Activated T-cell treated with anti-CD3 and anti-CD28 coated beads, Interleukin-2, amount 50 U/mL, for 4 hours (primary cell): Measurements from ENCODE around the gene ACSM5. TPM values are rescaled to one million over a fixed set of nuclear protein-coding genes. Genes with fewer than 3 reads are reported as not detected.

Experiments
- ATAC-seq, 2 donors: fragments of 200-7000 bp; cut with Tn5 transposase; one replicate each; pipeline ENCODE4 v1.10.0; 2021
- DNase-seq: peaks from one replicate; pipeline ENCODE4 v3.0.0-alpha.2; 2020
- H3K27me3 Mint-ChIP-seq: one replicate; pipeline ENCODE4 v1.8.0; 2021; ENCODE audit warnings: low read depth, mixed read lengths
- H3K36me3 Mint-ChIP-seq: one replicate; pipeline ENCODE4 v1.8.0; 2022; ENCODE audit warnings: mixed read lengths; ENCODE audit not compliant: insufficient read depth
- H3K4me1 Mint-ChIP-seq: one replicate; pipeline ENCODE4 v1.8.0; 2021; ENCODE audit warnings: low read depth, mixed read lengths
- H3K4me3 Mint-ChIP-seq: one replicate; pipeline ENCODE4 v1.8.0; 2021; ENCODE audit warnings: mild to moderate bottlenecking, moderate library complexity, mixed read lengths
- H3K9me3 Mint-ChIP-seq: one replicate; pipeline ENCODE4 v1.8.0; 2021; ENCODE audit warnings: mixed read lengths
- total RNA-seq, 3 donors: library from RNA; stranded (reverse); gene quantifications; one replicate each; pipeline ENCODE4 v1.2.1, GENCODE V29; 2021

ACSM5 gene, protein sequence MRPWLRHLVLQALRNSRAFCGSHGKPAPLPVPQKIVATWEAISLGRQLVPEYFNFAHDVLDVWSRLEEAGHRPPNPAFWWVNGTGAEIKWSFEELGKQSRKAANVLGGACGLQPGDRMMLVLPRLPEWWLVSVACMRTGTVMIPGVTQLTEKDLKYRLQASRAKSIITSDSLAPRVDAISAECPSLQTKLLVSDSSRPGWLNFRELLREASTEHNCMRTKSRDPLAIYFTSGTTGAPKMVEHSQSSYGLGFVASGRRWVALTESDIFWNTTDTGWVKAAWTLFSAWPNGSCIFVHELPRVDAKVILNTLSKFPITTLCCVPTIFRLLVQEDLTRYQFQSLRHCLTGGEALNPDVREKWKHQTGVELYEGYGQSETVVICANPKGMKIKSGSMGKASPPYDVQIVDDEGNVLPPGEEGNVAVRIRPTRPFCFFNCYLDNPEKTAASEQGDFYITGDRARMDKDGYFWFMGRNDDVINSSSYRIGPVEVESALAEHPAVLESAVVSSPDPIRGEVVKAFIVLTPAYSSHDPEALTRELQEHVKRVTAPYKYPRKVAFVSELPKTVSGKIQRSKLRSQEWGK
- not detected for total RNA-seq

DNA sequence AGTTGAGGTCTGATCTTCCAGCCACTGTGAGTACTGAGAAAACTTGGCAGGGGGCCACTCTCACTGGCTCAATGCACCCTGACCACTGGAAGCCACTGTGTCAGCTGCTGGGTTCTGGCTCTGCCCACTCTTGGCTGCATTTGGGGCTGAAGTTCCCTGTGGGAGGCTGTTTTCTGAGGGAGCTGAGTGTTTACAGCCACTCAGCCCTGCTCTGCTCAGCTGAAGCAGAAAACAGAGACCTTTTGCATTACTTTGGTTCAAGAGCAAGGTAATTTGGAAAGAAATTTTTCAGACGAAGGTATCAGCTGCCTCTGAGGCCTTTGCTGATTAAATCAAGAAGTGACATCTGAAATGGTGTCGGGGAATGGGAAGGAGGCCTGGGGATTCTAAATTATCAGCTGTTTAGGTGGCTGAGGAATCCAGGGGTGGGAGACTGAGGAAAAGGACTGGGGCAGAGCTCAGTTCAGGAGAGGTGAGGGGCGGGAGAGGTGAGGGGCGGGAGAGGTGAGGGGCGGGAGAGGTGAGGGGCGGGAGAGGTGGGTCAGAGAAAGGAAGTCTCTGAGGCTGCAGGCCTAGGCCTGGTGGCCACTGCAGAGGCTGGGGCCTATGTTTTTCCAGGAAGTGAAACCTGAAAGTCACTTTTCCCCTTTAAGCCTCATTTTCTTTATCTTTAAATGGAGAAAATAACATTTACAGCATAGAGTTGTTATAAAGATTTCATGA is at the start of gene ACSM5:
ACSM5 (plus strand) TSS at position 137 of the 723 bp plus-strand sequence. CDS start 1,951 bp downstream, outside the sequence.
- DNase-seq = no peak
- Mint-ChIP-seq H3K36me3 (no peaks in the 10 kb centered on the region), H3K4me3 (no peak within 1 kb of the TSS), H3K9me3 (no peaks in the 10 kb centered on the region), H3K27me3 (peaks cover 10% of the 10 kb centered on the region), H3K4me1 (no peaks in the 10 kb centered on the region)
- no peak for ATAC-seq

DNA sequence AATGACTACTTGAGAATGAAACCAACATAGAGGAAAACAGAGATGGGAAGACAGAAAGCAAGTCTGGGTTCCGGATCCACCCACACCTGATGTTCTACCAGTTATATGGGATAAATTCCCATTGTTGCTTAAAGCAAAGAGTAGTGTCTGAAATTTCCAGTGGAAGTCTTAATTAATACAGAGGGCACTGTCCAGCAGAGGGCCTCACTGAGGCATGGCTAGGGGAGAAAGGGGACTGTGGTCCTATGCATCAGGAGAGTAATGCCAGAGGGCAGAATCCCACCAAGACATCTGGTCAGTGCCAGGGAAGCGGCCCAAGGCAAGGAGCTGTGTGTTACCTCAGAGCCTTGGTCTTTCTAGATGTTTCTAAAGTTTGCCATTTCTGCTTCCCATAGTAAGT is 49.3 kb upstream of the ACSM5 start:
- ATAC-seq (no peak), DNase-seq (no peak)
- H3K4me3 Mint-ChIP-seq = no peak overlapping the region
- no peaks in the 10 kb centered on the region for H3K9me3 Mint-ChIP-seq
- no peaks in the 10 kb centered on the region for H3K36me3 Mint-ChIP-seq
- peaks cover 17% of the 10 kb centered on the region for H3K27me3 Mint-ChIP-seq
- H3K4me1 Mint-ChIP-seq = no peaks in the 10 kb centered on the region

DNA sequence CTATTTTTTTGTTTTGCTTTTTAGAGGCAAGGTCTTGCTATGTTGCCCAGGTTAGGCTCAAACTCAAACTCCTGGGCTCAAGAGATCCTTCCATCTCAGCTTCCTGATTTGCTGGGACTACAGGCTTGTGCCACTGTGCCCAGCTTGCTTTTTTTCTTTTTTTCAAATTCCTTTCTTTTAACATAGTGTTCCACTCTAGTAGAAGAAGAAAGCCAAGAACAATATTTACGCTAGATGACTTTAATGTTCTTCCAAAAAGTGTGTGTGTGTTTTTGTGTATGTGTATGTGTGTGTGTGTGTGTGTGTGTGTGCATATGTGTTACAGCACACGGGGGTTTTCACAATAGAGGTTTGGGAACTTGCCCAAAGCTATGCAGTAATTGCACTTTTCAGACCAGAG is 46.1 kb upstream of the ACSM5 start:
- H3K4me3 Mint-ChIP-seq = no peak overlapping the region
- no peak for ATAC-seq
- no peak for DNase-seq
- no peaks in the 10 kb centered on the region for H3K36me3 Mint-ChIP-seq
- H3K27me3 Mint-ChIP-seq = peaks cover 11% of the 10 kb centered on the region
- H3K4me1 Mint-ChIP-seq = no peaks in the 10 kb centered on the region
- no peaks in the 10 kb centered on the region for H3K9me3 Mint-ChIP-seq

DNA sequence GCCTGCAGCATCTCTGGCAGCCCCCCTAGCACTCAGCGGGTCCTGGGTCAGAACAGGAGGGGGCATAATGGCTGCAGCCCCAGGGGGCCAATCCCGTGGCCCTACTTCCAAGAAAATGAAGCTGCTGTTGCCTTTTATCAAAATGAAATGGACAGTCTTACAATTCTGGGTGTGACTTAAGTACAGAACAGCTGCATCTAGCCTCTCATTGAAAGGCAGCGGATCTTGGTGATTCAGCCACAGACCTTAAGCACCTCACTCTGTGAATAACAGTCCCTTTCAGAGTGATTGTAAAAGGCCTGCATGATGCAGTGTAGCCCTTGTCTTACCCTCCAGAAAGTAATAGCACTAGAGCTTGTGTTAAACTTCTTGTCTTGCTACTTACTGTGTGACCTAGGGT is 45.3 kb upstream of the ACSM5 start:
- no peak for DNase-seq
- Mint-ChIP-seq H3K4me3 (no peak overlapping the region), H3K4me1 (no peaks in the 10 kb centered on the region), H3K9me3 (no peaks in the 10 kb centered on the region), H3K36me3 (no peaks in the 10 kb centered on the region), H3K27me3 (peaks cover 11% of the 10 kb centered on the region)
- ATAC-seq = no peak

DNA sequence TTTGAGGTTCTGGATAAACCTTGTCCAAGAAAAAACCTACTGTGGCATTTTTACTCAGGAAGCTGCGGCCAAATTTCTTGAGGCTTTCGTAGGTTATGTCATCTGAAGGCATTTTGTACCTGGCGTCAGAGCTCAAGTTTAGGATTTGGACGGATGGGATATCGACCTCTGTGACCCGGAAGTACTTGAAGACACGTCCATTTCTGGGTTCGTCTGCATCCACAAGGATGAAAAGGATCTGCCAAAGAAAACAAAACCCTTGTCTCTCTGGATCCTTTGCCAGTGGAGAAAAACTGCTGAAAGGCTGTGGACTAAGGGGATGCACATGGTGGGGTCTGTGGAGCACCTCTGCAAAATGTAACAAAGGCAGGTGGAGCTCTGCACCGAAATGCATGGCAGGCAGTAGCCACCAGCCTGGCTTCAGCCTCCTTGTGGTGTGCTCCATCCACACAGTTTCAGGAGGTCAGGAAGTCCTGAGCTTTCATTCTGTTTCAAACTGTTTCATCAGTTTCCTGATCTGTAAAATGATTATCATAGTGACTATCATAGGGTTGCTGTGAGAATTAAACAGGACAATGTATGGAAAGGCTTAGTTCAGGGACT is 39.8 kb upstream of the ACSM5 start:
- no peaks in the 10 kb centered on the region for H3K4me1 Mint-ChIP-seq
- H3K4me3 Mint-ChIP-seq = no peak overlapping the region
- ATAC-seq (no peak), DNase-seq (no peak)
- no peaks in the 10 kb centered on the region for H3K36me3 Mint-ChIP-seq
- peaks cover 10% of the 10 kb centered on the region for H3K27me3 Mint-ChIP-seq
- no peaks in the 10 kb centered on the region for H3K9me3 Mint-ChIP-seq

DNA sequence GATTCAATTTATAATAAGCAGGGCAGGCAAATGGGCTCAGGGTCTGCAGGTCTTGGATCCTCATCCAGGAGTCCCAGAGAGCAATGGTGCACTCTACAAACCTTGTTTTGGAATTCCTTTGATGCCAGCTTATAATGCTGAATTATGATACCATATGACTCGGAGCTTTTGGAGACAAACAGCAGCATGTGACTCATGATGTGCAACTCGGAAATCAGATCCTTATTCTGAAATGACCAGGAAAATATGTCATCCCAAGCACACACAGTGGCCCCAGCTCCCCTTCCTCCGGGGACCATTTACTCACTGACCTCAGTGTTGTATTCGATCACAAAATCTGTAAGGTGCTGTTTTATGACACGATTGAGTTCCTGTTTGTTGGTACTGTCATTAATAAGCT is 36.6 kb upstream of the ACSM5 start:
- Mint-ChIP-seq H3K27me3 (peaks cover 11% of the 10 kb centered on the region), H3K4me3 (no peak overlapping the region), H3K36me3 (no peaks in the 10 kb centered on the region), H3K9me3 (no peaks in the 10 kb centered on the region), H3K4me1 (no peaks in the 10 kb centered on the region)
- DNase-seq (no peak), ATAC-seq (no peak)

DNA sequence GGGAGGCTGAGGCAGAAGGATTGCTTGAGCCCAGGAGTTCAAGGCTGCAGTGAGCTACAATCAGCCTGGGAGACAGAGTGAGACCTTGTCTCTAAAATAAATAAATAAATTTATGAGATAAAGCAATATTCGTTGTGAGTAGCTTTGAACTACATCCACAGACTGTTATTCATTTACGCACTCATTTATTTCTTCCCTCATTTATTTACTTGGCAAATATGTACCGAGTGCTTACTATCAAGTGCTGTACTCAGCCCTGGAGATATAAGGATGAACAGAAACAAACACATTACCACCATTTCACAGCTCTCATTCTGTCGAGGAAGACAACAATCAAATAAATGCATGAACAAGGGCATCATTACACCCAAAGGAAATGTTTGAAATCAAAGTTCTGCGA is 32.2 kb upstream of the ACSM5 start:
- no peaks in the 10 kb centered on the region for H3K36me3 Mint-ChIP-seq
- no peaks in the 10 kb centered on the region for H3K4me1 Mint-ChIP-seq
- peaks cover 7% of the 10 kb centered on the region for H3K27me3 Mint-ChIP-seq
- DNase-seq (no peak), ATAC-seq (no peak)
- H3K4me3 Mint-ChIP-seq = no peak overlapping the region
- no peaks in the 10 kb centered on the region for H3K9me3 Mint-ChIP-seq

DNA sequence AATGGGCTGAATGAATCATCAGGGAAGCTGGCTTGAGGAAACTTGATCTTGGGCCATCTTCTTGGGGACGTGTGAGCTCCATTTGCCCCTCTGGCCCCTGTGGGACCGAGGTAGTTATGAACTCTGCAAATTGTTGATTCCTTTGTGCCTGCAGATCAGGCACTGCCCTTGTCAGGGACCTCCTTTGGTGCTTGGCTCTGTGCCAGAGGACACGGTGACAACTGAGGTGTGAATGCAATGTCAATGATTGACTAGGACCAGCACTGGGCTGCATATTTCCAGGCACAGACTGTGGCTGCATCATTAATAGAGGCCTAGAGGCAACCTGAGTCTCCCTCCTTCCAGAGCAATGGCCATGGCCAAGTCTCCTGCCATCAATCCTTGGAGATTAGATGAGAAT is 28.6 kb upstream of the ACSM5 start:
- ATAC-seq (no peak), DNase-seq (no peak)
- no peaks in the 10 kb centered on the region for H3K9me3 Mint-ChIP-seq

DNA sequence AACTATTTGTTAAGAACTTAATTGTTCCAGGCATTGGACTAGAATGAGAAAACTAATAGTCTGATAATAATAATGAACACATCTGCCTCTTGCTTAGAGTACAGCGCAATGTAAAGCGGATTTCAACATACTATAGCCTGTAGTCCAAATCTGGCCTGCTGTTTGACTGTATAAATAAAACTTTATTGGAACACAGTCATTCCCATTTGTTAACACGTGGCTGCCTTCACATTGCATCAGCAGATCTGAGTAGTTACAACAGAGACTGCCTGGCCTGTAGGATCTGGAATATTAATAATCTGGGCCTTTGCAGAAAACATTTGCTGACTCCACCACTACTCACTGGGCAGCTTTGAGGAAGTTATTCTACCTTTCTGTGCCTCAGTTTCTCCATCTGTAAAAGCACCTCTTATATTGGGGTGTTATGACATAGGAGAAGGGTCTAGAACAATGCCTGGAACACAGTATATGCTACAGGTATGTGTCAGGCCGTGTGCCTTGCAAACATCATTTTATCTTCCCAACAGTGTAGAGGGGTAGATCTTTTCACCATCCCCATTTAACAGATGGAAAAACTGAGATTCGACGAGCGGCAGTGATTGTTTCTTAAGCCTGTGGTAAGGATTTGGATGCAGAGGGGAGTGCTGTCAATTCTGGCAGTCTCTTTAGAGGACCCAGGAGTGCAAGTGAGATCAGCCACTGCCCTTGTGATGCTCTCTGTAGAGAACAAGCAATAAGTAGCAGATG is 27.0 kb upstream of the ACSM5 start:
- DNase-seq (no peak), ATAC-seq (no peak)
- Mint-ChIP-seq H3K9me3 (no peaks in the 10 kb centered on the region), H3K4me1 (no peaks in the 10 kb centered on the region), H3K27me3 (peaks cover 9% of the 10 kb centered on the region), H3K36me3 (no peaks in the 10 kb centered on the region), H3K4me3 (no peak overlapping the region)

More for the DNA sequence above, 28.6 kb upstream of the ACSM5 start:
- Mint-ChIP-seq H3K36me3 (no peaks in the 10 kb centered on the region), H3K4me1 (no peaks in the 10 kb centered on the region), H3K4me3 (no peak overlapping the region), H3K27me3 (peaks cover 5% of the 10 kb centered on the region)

DNA sequence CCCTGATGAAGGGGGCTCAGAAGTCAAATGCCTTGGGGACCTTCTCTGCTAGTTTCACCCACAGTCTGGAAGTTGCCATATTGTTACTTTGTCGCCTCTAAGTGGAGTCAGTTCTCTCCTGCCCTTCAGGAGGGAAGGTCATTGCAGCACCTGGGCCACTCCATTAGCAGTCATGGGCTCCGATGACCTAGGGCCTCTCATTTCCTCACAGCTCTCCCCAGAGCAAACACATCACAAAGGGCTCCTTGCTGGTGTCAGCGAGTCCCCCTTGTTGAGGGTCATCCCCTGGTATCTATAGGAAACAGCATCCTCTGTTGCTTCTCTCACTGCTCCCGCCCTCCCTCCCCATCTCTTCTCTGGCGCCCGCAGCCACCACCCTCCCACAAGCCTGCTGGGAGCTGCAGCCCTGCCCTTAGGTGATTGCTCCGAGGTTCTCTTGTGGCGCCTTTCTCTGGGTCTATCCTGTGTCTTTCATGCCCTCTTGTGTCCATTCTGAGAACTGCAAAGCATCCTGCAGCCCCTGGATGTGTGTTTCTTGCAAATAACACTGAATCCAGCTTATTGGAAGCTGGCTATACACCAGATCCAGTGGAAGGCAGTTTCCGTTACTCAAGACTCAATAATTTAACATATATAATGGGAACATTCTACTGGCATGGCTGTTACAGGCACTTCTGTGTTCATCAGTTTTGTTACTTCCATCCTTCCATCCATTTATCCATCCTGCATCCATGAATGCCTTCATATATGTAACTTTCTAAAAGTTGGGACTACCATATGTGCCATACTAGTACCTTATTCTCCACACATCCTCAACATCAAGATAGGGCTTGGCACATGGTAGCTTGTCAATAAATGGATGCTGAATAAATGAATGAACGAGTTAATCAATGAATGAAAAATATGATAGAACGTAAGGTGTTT is 26.0 kb upstream of the ACSM5 start:
- ATAC-seq (peak; percentile 69 to 78), DNase-seq (peak; percentile 5)
- Mint-ChIP-seq H3K27me3 (peaks cover 9% of the 10 kb centered on the region), H3K9me3 (no peaks in the 10 kb centered on the region), H3K4me3 (no peak overlapping the region), H3K4me1 (no peaks in the 10 kb centered on the region), H3K36me3 (no peaks in the 10 kb centered on the region)

DNA sequence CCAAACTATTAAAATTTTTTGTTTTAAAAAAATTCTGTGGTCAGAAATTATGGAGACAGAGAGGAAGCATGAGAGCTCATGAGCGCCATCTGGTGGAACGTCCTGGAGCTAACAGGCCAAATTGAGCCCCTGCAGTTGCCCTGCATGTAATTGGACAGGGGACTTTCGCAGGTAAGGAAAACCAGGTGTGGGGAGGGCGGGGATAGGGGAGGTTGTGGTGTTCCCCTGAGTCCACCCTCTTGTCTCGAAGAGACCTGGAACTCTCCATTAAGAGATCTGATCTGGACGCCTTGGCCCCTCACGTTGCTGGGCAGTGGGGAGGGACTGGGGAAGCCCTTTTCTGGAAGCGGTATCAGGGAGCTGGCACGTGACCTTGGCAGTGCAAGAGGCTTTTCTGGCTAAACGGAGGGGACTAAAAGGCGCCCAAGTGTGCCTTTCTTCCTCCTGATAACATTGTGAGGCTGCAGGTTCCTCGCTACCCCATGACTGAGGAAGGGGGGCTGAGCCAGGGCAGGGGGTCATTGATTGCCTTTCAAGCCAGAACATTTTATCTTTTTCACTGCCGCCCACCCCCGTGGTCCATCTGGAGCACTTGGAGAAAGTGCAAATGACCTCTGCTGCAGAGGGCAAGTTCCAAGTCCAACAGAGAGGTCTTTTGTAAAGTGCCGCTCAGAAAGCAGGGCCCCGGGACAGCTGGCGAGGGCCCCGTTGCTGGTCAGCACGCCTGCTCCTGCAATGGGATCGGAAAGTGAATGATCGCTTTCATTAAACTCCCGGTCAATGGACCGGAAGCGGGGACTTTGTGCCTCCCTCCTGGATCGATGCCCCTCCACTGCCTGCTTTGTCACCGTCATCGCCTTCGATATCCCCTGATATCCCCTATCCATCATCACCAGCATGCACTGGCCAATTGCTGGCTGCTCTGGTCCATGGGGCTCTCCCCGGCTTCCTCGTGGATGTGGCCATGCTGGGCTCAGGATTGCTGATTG is 23.2 kb upstream of the ACSM5 start:
- ATAC-seq (no peak), DNase-seq (peak; percentile 44)
- Mint-ChIP-seq H3K27me3 (peaks cover 9% of the 10 kb centered on the region), H3K4me3 (no peak overlapping the region), H3K4me1 (no peaks in the 10 kb centered on the region), H3K36me3 (no peaks in the 10 kb centered on the region), H3K9me3 (no peaks in the 10 kb centered on the region)

DNA sequence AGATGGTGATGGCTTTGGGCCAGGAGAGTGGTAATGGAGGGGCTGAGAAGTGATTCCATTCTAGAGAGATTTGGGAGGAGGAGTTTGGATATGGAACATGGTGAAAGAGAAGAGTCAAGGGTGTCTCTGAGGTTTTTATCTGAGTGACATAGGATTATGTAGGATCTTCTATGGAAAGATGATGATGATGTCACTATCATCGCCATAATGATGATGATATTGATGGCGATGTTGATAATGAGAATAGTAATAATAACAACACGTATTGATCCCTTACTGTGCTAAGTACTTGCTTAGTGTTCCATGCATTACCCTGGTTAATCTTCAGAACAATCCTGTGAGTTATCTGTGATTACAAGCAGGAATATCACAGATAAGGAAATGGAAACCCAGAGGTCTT is 21.4 kb upstream of the ACSM5 start:
- Mint-ChIP-seq H3K9me3 (no peaks in the 10 kb centered on the region), H3K4me1 (no peaks in the 10 kb centered on the region), H3K4me3 (no peak overlapping the region), H3K27me3 (peaks cover 9% of the 10 kb centered on the region), H3K36me3 (no peaks in the 10 kb centered on the region)
- DNase-seq (no peak), ATAC-seq (no peak)
